Coronary artery (tissue), 2 donors: Measurements from ENCODE around the gene OCA2.
"Not testable (repeated sequence)": the region's sequence is repeated elsewhere in the genome, so short reads cannot be mapped to it uniquely, and the experiment has no call there.

ENCODE experiments used
- DNase-seq: peaks from one replicate; pipeline ENCODE4 v3.0.0-alpha.2; 2017; ENCODE audit warnings: low spot score
- H3K27ac ChIP-seq, 2 donors: fragments of 200-600 bp; sonication (generic); one replicate each; pipeline ENCODE4 v1.5.1; 2016 to 2019
- H3K4me3 ChIP-seq: fragments of 200-600 bp; sonication (generic); 2 replicates; pipeline ENCODE4 v1.5.1; 2016; ENCODE audit warnings: mild to moderate bottlenecking, moderate library complexity
- TF ChIP-seq, protein P1 (sequence below): fragments of 200-600 bp; sonication (generic); IDR thresholded peaks from one replicate; pipeline ENCODE4 v1.5.1; 2019; ENCODE audit warnings: antibody characterized with exemption

Gene OCA2

GRCh38 chr15:27769652-27770051, 329.5 kb downstream of the OCA2 start:
- H3K27ac ChIP-seq, result no peak overlapping the region
- TF ChIP-seq, protein P1, sequence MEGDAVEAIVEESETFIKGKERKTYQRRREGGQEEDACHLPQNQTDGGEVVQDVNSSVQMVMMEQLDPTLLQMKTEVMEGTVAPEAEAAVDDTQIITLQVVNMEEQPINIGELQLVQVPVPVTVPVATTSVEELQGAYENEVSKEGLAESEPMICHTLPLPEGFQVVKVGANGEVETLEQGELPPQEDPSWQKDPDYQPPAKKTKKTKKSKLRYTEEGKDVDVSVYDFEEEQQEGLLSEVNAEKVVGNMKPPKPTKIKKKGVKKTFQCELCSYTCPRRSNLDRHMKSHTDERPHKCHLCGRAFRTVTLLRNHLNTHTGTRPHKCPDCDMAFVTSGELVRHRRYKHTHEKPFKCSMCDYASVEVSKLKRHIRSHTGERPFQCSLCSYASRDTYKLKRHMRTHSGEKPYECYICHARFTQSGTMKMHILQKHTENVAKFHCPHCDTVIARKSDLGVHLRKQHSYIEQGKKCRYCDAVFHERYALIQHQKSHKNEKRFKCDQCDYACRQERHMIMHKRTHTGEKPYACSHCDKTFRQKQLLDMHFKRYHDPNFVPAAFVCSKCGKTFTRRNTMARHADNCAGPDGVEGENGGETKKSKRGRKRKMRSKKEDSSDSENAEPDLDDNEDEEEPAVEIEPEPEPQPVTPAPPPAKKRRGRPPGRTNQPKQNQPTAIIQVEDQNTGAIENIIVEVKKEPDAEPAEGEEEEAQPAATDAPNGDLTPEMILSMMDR, result no peak

DNA sequence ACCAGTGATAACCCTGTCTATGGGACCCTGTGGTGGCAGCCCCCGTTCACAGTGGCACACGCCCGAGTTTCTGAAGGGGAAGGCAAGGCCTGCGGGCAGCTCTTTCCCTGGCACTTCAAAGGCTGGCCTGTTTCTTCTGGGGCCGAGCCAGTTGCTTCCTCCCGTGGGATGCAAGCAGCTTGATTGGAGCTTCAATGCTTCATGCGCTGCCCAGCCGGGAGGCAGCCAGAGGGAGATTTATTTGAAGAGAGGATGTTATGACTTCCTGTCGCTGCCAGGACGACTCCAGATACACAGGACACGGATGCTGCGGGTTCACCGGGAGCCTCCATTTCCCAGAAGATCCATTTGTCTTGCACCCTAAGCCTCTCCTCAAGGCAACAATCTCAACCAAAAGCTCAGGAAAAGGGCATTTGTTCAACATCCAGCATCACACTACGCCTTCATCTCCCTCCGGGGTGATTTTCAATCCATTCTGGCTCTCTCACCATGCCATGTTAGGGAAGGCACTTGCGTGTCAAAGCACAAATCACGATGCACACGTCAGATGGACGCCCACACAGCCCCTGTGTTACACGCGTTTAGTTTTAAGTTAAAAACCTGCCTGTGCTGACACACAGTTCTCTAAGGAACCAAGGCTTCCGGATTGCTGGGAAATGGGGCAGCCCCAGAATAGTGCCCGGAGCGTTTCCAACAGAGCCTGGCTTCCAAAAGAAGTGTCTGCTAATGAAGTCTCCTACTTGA, 330.2 kb downstream of the OCA2 start:
- no peak for DNase-seq
- no peak overlapping the region for H3K27ac ChIP-seq

More at GRCh38 chr15:27769652-27770051, 329.5 kb downstream of the OCA2 start:
- DNase-seq, result no peak
- H3K4me3 ChIP-seq, result no peak overlapping the region

DNA sequence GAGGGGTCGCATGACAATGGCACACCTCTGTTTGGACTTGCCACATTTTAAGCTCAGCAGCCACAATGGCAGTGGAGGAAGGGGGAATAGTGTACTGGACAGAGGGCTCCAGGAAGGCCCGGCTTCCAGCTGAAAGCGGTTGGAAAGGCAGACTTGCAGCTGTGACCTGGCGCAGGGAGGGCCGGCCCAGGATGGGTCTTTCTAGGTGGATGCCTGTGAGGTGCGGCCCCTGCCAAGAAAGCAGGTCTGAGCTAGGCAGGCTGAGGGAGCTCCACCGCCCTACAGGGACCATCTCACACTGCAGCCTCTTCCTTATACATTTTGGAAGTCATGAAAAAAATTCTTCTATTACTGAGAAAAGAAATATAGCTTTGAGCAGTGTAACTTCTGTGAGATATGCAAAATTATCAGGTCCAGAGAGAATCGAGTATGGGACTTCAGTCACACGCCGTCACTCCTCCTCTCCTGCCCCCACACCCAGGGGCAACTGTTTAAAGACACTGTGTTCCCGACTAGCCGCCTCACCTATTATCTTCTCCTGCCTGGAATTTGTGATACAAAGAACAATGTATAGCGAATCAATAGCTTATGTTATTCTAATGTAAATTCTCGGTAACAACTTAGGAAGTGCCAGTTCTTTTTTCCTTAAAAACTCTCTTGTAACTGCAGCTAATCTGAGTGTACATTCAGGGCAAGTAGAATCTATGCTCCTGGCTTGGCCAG, 331.0 kb downstream of the OCA2 start:
- TF ChIP-seq, protein P1, result no peak
- no peak overlapping the region for H3K27ac ChIP-seq
- no peak overlapping the region for H3K4me3 ChIP-seq
- no peak for DNase-seq

More for the DNA sequence above, 330.2 kb downstream of the OCA2 start:
- TF ChIP-seq, protein P1, result no peak
- H3K4me3 ChIP-seq, result no peak overlapping the region

GRCh38 chr15:27767430-27767829, 331.7 kb downstream of the OCA2 start:
- H3K4me3 ChIP-seq, DNase-seq, H3K27ac ChIP-seq: not testable (repeated sequence)

DNA sequence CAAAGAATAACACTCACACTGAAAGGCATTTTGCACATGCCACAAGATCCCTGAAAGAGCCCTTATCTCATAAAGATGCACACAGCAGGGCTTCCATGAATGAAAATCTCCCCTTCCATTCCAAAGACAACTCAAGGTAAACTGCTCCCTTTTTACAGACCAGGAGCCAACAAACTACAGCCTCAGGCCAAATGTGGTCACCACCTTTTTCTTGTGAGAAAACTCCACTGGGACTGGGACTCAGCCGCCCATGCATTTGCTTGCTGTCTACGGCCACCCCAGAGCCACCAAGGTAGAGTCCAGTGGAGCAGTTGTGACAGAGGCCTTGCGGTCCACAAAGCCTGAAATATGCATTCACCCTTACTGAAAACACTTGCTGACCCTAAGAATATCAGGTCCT, 334.8 kb downstream of the OCA2 start:
- H3K27ac ChIP-seq, result no peak overlapping the region
- H3K4me3 ChIP-seq, result no peak overlapping the region
- no peak for DNase-seq
- TF ChIP-seq, protein P1, result no peak

- no peak overlapping the region for H3K27ac ChIP-seq
- no peak overlapping the region for H3K4me3 ChIP-seq
- TF ChIP-seq, protein P1, result no peak
- DNase-seq, result no peak
Observed at GRCh38 chr15:27763514-27763913, 335.6 kb downstream of the OCA2 start.

DNA sequence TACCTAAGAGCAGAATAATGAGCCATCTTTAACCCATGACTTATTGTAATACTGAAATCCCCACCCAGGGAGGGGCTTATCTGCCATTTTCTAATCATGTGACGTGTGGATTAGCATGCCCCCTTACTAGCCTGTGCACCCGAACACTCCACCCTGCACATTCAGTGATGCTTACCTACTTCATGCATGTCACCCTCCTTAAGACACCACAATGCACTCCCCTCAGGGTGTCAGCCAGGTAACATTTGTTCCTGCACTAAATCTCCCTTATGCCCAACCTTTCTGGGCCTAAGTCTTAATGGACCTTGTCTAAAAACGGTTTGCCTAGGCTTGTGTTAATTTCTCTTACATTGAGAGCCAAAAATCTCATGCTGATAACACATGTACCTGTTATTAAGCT, 336.6 kb downstream of the OCA2 start:
- no peak for DNase-seq
- no peak overlapping the region for H3K27ac ChIP-seq
- no peak overlapping the region for H3K4me3 ChIP-seq
- TF ChIP-seq, protein P1, result no peak
